SK-N-SH (cell line): ENCODE results near the gene FAT1.

Experiments used
- CHD2 ChIP-seq: fragments of 150-350 bp; IDR thresholded peaks from 2 replicates; pipeline ENCODE4 v1.6.1; 2018; ENCODE audit warnings: low read length; ENCODE audit not compliant: partially characterized antibody
- TF ChIP-seq, protein P1 (sequence below): fragments of 200-600 bp; sonication (generic); IDR thresholded peaks from 2 replicates; pipeline ENCODE4 v1.6.1; 2017; ENCODE audit warnings: antibody characterized with exemption, mild to moderate bottlenecking, moderate library complexity
- TF ChIP-seq, protein P2 (sequence below): IDR thresholded peaks from 2 replicates; pipeline ENCODE4 v1.4.0; 2012; ENCODE audit warnings: low read depth
- TF ChIP-seq, protein P3 (sequence below): IDR thresholded peaks from 2 replicates; pipeline ENCODE4; 2012
- TF ChIP-seq, protein P4 (sequence below): IDR thresholded peaks from 2 replicates; pipeline ENCODE4 v1.6.1; 2012; ENCODE audit warnings: mild to moderate bottlenecking, low read depth, low read length, moderate library complexity

DNA sequence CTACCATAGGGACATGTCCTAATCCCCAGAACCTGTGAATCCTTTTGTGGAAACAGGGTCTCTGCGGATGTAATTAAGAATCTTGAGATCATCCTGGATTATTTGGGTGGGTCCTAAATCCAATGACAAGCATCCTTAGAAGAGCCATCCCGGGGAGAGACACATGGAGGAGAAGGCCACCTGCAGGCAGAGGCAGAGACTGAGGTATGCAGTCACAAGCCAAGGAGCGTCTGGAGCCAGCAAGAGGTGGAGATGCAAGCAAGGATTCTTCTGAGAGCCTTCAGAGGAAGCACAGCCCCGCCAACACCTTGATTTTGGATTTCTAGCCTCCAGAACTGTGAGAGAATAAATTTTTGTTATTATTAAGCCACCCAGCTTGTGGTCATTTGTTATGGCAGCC is 13.8 kb upstream of the FAT1 start:
- no peak for TF ChIP-seq CHD2
- TF ChIP-seq, protein P1, sequence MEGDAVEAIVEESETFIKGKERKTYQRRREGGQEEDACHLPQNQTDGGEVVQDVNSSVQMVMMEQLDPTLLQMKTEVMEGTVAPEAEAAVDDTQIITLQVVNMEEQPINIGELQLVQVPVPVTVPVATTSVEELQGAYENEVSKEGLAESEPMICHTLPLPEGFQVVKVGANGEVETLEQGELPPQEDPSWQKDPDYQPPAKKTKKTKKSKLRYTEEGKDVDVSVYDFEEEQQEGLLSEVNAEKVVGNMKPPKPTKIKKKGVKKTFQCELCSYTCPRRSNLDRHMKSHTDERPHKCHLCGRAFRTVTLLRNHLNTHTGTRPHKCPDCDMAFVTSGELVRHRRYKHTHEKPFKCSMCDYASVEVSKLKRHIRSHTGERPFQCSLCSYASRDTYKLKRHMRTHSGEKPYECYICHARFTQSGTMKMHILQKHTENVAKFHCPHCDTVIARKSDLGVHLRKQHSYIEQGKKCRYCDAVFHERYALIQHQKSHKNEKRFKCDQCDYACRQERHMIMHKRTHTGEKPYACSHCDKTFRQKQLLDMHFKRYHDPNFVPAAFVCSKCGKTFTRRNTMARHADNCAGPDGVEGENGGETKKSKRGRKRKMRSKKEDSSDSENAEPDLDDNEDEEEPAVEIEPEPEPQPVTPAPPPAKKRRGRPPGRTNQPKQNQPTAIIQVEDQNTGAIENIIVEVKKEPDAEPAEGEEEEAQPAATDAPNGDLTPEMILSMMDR, result no peak
- TF ChIP-seq, protein P2, sequence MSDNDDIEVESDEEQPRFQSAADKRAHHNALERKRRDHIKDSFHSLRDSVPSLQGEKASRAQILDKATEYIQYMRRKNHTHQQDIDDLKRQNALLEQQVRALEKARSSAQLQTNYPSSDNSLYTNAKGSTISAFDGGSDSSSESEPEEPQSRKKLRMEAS, result no peak
- TF ChIP-seq, protein P3, sequence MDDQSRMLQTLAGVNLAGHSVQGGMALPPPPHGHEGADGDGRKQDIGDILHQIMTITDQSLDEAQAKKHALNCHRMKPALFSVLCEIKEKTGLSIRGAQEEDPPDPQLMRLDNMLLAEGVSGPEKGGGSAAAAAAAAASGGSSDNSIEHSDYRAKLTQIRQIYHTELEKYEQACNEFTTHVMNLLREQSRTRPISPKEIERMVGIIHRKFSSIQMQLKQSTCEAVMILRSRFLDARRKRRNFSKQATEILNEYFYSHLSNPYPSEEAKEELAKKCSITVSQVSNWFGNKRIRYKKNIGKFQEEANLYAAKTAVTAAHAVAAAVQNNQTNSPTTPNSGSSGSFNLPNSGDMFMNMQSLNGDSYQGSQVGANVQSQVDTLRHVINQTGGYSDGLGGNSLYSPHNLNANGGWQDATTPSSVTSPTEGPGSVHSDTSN, result no peak
- TF ChIP-seq, protein P4, sequence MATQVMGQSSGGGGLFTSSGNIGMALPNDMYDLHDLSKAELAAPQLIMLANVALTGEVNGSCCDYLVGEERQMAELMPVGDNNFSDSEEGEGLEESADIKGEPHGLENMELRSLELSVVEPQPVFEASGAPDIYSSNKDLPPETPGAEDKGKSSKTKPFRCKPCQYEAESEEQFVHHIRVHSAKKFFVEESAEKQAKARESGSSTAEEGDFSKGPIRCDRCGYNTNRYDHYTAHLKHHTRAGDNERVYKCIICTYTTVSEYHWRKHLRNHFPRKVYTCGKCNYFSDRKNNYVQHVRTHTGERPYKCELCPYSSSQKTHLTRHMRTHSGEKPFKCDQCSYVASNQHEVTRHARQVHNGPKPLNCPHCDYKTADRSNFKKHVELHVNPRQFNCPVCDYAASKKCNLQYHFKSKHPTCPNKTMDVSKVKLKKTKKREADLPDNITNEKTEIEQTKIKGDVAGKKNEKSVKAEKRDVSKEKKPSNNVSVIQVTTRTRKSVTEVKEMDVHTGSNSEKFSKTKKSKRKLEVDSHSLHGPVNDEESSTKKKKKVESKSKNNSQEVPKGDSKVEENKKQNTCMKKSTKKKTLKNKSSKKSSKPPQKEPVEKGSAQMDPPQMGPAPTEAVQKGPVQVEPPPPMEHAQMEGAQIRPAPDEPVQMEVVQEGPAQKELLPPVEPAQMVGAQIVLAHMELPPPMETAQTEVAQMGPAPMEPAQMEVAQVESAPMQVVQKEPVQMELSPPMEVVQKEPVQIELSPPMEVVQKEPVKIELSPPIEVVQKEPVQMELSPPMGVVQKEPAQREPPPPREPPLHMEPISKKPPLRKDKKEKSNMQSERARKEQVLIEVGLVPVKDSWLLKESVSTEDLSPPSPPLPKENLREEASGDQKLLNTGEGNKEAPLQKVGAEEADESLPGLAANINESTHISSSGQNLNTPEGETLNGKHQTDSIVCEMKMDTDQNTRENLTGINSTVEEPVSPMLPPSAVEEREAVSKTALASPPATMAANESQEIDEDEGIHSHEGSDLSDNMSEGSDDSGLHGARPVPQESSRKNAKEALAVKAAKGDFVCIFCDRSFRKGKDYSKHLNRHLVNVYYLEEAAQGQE, result no peak
